Fibroblast of lung (primary cell): Measurements from ENCODE around the gene CYP2W1. TPM values are rescaled to one million over a fixed set of nuclear protein-coding genes. Genes with fewer than 3 reads are reported as not detected.

Experiments used
- DNase-seq, 2 donors: peaks; one replicate each; pipeline versions ENCODE4 v3.0.0 to v3.0.0-alpha.2; 2010; ENCODE audit warnings: low read depth in 2 of 2
- H2AFZ ChIP-seq: 2 replicates; pipeline ENCODE4 v1.5.1; 2012; ENCODE audit warnings: low read length, control low read depth, inconsistent platforms
- H3K27ac ChIP-seq: 2 replicates; pipeline ENCODE4 v1.5.1; 2011; ENCODE audit warnings: low read length, control low read depth; ENCODE audit not compliant: insufficient read depth
- H3K27me3 ChIP-seq: 2 replicates; pipeline ENCODE4 v1.5.1; 2011; ENCODE audit warnings: mild to moderate bottlenecking, low read length; ENCODE audit not compliant: control insufficient read depth, insufficient read depth
- H3K36me3 ChIP-seq: 2 replicates; pipeline ENCODE4 v1.5.1; 2011; ENCODE audit warnings: low read length; ENCODE audit not compliant: control insufficient read depth, insufficient read depth
- H3K4me1 ChIP-seq: 2 replicates; pipeline ENCODE4 v1.5.1; 2011; ENCODE audit warnings: low read length; ENCODE audit not compliant: control insufficient read depth, insufficient read depth; ENCODE audit errors: extremely low read depth
- H3K4me2 ChIP-seq: 2 replicates; pipeline ENCODE4 v1.5.1; 2011; ENCODE audit warnings: low read length, control low read depth; ENCODE audit not compliant: insufficient read depth; ENCODE audit errors: extremely low read depth
- H3K4me3 ChIP-seq, 4 experiments: fragments of 200-600 bp in 1 of 4; sonication (generic) in 1 of 4; replicated peaks in 1 of 4; 2 replicates each; pipeline ENCODE4 v1.5.1; 2011 to 2016; ENCODE audit warnings: low read length in 4 of 4, low read depth in 3 of 4, mild to moderate bottlenecking in 3 of 4, control low read depth in 2 of 4, inconsistent platforms in 1 of 4, mixed read lengths in 1 of 4; ENCODE audit not compliant: insufficient read depth in 1 of 4; ENCODE audit errors: control extremely low read depth in 1 of 4
- H3K79me2 ChIP-seq: 2 replicates; pipeline ENCODE4 v1.5.1; 2012; ENCODE audit warnings: mild to moderate bottlenecking, low read length, inconsistent platforms; ENCODE audit not compliant: control insufficient read depth, insufficient read depth
- H3K9ac ChIP-seq: 2 replicates; pipeline ENCODE4 v1.5.1; 2011; ENCODE audit warnings: mild to moderate bottlenecking, low read length, control low read depth; ENCODE audit not compliant: insufficient read depth
- H3K9me3 ChIP-seq: 2 replicates; pipeline ENCODE4 v1.5.1; 2012; ENCODE audit warnings: low read depth, low read length; ENCODE audit not compliant: control insufficient read depth, insufficient read depth
- H4K20me1 ChIP-seq: 2 replicates; pipeline ENCODE4 v1.5.1; 2011; ENCODE audit warnings: low read length; ENCODE audit not compliant: control insufficient read depth, insufficient read depth; ENCODE audit errors: extremely low read depth
- EZH2 ChIP-seq: IDR thresholded peaks from 2 replicates; pipeline ENCODE4 v1.5.1; 2012; ENCODE audit warnings: low read length, control low read depth, mild to moderate bottlenecking; ENCODE audit errors: missing control alignments
- polyA plus RNA-seq, 2 donors: library from polyadenylated mRNA; depleted of rRNA in 1 of 2; stranded (reverse) in 1 of 2; unstranded in 1 of 2; fragments of >200 nt; gene quantifications; 2 replicates each; pipeline ENCODE4 v1.2.1, GENCODE V29; 2011 to 2012; ENCODE audit warnings: missing spikeins in 1 of 2
- total RNA-seq: library from RNA; depleted of rRNA; stranded (reverse); fragments of >200 nt; gene quantifications from 2 replicates; pipeline ENCODE4 v1.2.1, GENCODE V29; 2014
- TF ChIP-seq, protein P1 (sequence below), 2 donors: IDR thresholded peaks in 1 of 2; conservative IDR thresholded peaks in 1 of 2; 1 replicate in 1 of 2; 2 replicates in 1 of 2; pipeline ENCODE4 v1.5.1; 2011 to 2012; ENCODE audit warnings: low read length in 2 of 2, control low read depth in 1 of 2, inconsistent platforms in 1 of 2, low read depth in 1 of 2, mild to moderate bottlenecking in 1 of 2

CYP2W1 gene
- total and polyA plus RNA-seq, 2 donors (not counting 1 experiment from before 2014, with no cell fraction given): not detected

DNA sequence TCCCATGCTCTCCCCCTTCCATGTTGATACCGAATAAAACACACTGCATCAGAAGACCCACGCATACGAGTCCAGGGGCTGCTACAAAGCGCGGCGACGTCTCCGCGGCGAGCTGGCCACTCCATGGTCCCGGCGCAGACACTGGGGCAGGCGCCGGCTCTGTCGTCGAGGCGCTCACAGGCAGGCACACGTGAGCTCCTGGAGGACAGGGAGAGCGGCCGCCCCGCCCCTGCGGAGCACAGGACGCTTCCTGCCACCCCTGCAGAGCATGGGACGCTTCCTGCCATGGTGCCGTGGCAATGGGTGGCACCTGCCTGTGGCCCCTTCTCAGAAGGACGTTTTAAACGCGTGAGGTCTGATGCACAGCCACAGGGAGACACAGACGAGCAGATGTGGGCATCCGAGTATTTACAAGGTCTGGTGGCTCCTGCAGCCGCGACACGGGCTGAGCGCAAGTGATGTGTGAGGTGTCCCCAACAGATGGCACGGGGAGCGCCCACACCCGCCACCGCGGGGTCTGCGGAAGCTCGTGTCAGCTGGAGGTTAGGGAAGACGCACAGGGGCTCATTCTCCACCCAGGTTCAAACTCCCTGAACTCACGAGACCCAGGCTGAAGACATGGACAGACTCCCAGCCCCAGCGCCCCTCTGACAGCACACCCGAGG lies 40.0 kb downstream of the CYP2W1 start:
- Histone ChIP-seq H2AFZ (no peak overlapping the region), H3K4me3 (no peak overlapping the region), H3K9me3 (no peaks in the 10 kb centered on the region), H3K27me3 (no peaks in the 10 kb centered on the region), H3K4me2 (no peak overlapping the region), H4K20me1 (no peaks in the 10 kb centered on the region), H3K4me1 (no peaks in the 10 kb centered on the region), H3K36me3 (peaks cover 7% of the 10 kb centered on the region), H3K27ac (no peak overlapping the region), H3K9ac (no peak overlapping the region), H3K79me2 (peaks cover 34% of the 10 kb centered on the region)
- TF ChIP-seq, protein P1, sequence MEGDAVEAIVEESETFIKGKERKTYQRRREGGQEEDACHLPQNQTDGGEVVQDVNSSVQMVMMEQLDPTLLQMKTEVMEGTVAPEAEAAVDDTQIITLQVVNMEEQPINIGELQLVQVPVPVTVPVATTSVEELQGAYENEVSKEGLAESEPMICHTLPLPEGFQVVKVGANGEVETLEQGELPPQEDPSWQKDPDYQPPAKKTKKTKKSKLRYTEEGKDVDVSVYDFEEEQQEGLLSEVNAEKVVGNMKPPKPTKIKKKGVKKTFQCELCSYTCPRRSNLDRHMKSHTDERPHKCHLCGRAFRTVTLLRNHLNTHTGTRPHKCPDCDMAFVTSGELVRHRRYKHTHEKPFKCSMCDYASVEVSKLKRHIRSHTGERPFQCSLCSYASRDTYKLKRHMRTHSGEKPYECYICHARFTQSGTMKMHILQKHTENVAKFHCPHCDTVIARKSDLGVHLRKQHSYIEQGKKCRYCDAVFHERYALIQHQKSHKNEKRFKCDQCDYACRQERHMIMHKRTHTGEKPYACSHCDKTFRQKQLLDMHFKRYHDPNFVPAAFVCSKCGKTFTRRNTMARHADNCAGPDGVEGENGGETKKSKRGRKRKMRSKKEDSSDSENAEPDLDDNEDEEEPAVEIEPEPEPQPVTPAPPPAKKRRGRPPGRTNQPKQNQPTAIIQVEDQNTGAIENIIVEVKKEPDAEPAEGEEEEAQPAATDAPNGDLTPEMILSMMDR (conservative IDR thresholded peaks at IDR 0.05 in 1 of 2, IDR thresholded peaks at IDR 0.05 in 1 of 2; ENCODE audit: low read depth in 1 of 2, low read length in 2 of 2): no peak
- TF ChIP-seq EZH2: no peak
- no peak for DNase-seq

DNA sequence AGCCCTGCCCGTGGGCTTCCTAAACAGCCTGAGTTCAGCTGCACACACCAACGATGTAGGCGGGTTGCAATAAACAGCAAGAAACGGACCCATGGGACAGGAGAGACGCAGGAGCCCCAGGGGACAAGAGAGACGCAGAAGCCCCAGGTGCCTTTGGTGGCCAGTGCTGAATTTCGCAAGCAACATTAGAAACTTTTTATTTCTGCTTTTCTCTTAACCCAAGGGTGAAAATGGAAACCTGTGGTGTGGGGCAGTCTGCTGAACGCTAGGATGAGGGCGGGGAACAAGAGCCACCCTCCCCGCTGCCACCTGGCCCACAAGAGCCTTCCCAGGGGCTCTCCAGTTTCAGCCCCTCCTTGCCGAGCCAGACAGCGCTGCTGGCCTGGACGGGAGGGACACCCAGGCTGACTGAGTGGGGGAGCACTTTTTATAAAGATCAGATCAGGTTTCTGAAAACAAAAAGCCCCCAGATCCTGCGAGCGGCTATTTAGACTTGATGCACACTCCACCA lies 41.4 kb downstream of the CYP2W1 start:
- DNase-seq: no peak
- Histone ChIP-seq H2AFZ (no peak overlapping the region), H4K20me1 (no peaks in the 10 kb centered on the region), H3K4me2 (no peak overlapping the region), H3K9ac (no peak overlapping the region), H3K4me3 (no peak overlapping the region), H3K27ac (no peak overlapping the region), H3K79me2 (peaks cover 34% of the 10 kb centered on the region), H3K9me3 (no peaks in the 10 kb centered on the region), H3K4me1 (peaks cover 5% of the 10 kb centered on the region), H3K27me3 (no peaks in the 10 kb centered on the region), H3K36me3 (peaks cover 7% of the 10 kb centered on the region)
- TF ChIP-seq, protein P1 (conservative IDR thresholded peaks at IDR 0.05 in 1 of 2, IDR thresholded peaks at IDR 0.05 in 1 of 2; ENCODE audit: low read depth in 1 of 2, low read length in 2 of 2): no peak

DNA sequence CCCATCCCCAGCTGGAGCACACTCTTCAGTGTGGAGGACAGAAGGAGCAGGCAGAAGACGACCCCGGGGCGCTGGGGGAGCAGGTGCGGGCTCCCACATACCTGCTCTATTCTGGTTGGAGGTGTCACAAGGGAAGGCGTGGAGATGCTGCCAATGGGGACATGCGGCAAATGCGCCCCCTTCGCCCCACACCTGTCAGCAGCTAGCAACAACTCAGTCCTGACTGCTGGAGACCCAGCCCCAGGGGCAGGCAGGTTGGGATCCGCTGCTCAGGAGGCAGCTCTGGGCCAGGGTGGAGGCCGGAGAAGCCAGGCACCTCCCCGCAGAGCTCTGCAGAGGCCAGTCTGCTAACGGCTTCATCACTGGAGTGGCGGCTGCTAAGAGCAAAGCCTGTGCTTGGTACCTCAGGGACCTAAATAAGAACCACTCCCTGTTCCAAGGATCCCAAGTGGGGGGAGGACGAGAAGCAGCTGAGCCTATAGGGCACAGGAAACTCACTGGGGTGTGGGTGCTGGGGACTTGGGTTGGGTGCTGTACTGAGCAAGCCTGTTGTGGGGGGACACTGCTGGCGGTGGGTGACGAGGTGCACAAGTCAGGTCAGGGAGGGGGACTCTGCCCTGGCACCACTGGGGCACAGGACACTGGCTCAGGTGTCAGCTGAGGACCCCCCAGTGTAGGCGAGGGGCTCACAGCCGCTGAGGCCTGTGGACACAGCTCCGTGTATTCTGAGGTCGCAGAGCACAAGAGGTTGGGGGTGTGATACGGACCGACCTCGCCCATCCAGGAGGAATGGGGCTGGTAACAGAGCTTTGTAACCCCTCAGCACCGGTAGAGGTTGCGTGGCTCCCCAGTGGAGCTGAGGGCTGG lies 42.1 kb downstream of the CYP2W1 start:
- no peak overlapping the region for H3K9ac ChIP-seq
- no peaks in the 10 kb centered on the region for H3K27me3 ChIP-seq
- no peak for TF ChIP-seq EZH2
- TF ChIP-seq, protein P1 (conservative IDR thresholded peaks at IDR 0.05 in 1 of 2, IDR thresholded peaks at IDR 0.05 in 1 of 2; ENCODE audit: low read depth in 1 of 2, low read length in 2 of 2): no peak
- H3K79me2 ChIP-seq: peaks cover 34% of the 10 kb centered on the region
- H2AFZ ChIP-seq: no peak overlapping the region
- DNase-seq: no peak
- H3K4me1 ChIP-seq: peaks cover 5% of the 10 kb centered on the region
- no peak overlapping the region for H3K4me2 ChIP-seq
- no peak overlapping the region for H3K4me3 ChIP-seq
- H3K9me3 ChIP-seq: no peaks in the 10 kb centered on the region
- H4K20me1 ChIP-seq: no peaks in the 10 kb centered on the region
- H3K36me3 ChIP-seq: peaks cover 7% of the 10 kb centered on the region
- no peak overlapping the region for H3K27ac ChIP-seq
